SW480 (cell line): Measurements from ENCODE around the gene CEBPG.

Experiments
- DNase-seq: peaks from one replicate; pipeline ENCODE4 v3.0.0-alpha.2; 2016; ENCODE audit warnings: low spot score

Gene CEBPG

GRCh38 chr19:33395561-33396550 lies 22.3 kb downstream of the CEBPG start:
- no peak for DNase-seq

GRCh38 chr19:33396701-33397535 lies 23.4 kb downstream of the CEBPG start:
- no peak for DNase-seq

- DNase-seq: no peak
Observed at GRCh38 chr19:33397536-33398360, 24.2 kb downstream of the CEBPG start.

- DNase-seq: no peak
Observed at GRCh38 chr19:33398361-33399060, 25.0 kb downstream of the CEBPG start.

GRCh38 chr19:33399081-33399744 lies 25.7 kb downstream of the CEBPG start:
- no peak for DNase-seq

- no peak for DNase-seq
Observed at GRCh38 chr19:33399745-33400681, 26.5 kb downstream of the CEBPG start.

- no peak for DNase-seq
Observed at GRCh38 chr19:33400856-33401682, 27.6 kb downstream of the CEBPG start.

- DNase-seq: no peak
Observed at GRCh38 chr19:33401683-33402420, 28.3 kb downstream of the CEBPG start.

- no peak for DNase-seq
Observed at GRCh38 chr19:33402421-33403220, 29.1 kb downstream of the CEBPG start.

- DNase-seq: no peak
Observed at GRCh38 chr19:33403221-33403972, 29.9 kb downstream of the CEBPG start.

- DNase-seq: no peak
Observed at GRCh38 chr19:33403973-33404304, 30.4 kb downstream of the CEBPG start.

GRCh38 chr19:33404506-33405253 lies 31.2 kb downstream of the CEBPG start:
- no peak for DNase-seq

GRCh38 chr19:33405254-33405552 lies 31.7 kb downstream of the CEBPG start:
- no peak for DNase-seq

- no peak for DNase-seq
Observed at GRCh38 chr19:33405553-33406461, 32.3 kb downstream of the CEBPG start.
